GM12878 (cell line): ENCODE data around the gene ZNF423. TPM values are rescaled to one million over a fixed set of nuclear protein-coding genes. Genes with fewer than 3 reads are reported as not detected.

ENCODE experiments used
- ATAC-seq: fragments of 200-7000 bp; cut with Tn5 transposase; 3 replicates; pipeline ENCODE4 v1.9.1; 2020; ENCODE audit warnings: mild to moderate bottlenecking, moderate library complexity
- BruUV-seq: library from RNA; stranded (reverse); fragments of 400-500 nt; replicated peaks from 2 replicates; lab custom pipeline; 2021; lab: Mats Ljungman, UMichigan
- CTCF ChIA-PET: fragments of 300-600 bp; sonication (Branson Sonifier 250); formaldehyde crosslinking; extraction: SDS; loops from one replicate; lab custom pipeline; 2021; ENCODE audit warnings: inconsistent platforms; lab: Yijun Ruan, JAX
- POLR2A ChIA-PET: fragments of 350-600 bp; formaldehyde crosslinking; extraction: SDS; loops from one replicate; lab custom pipeline; 2021; ENCODE audit warnings: inconsistent platforms; lab: Charles Lee
- RAD21 ChIA-PET: fragments of 300-600 bp; sonication (Branson Sonifier 250); formaldehyde crosslinking; loops from one replicate; lab custom pipeline; 2023; ENCODE audit warnings: antibody characterized with exemption; ENCODE audit not compliant: unreplicated experiment; lab: Charles Lee
- SMC1A ChIA-PET: fragments of 300-600 bp; sonication (Branson Sonifier 250); formaldehyde crosslinking; loops from one replicate; lab custom pipeline; 2023; ENCODE audit not compliant: unreplicated experiment, uncharacterized antibody; lab: Charles Lee
- DNase-seq: peaks from one replicate; pipeline ENCODE4 v3.0.0-alpha.2; 2011; ENCODE audit warnings: low read depth, low spot score
- FAIRE-seq: peaks from 3 replicates; lab custom pipeline; 2011; peaks lifted over from hg19 to GRCh38; lab: Jason Lieb, UNC
- H2AFZ ChIP-seq: 2 replicates; pipeline ENCODE4 v1.6.0; 2011; ENCODE audit warnings: low read depth, low read length, control low read depth; ENCODE audit not compliant: control insufficient read depth
- H3K27ac ChIP-seq: 2 replicates; pipeline ENCODE4 v1.5.1; 2011; ENCODE audit warnings: control low read depth; ENCODE audit not compliant: control insufficient read depth, insufficient read depth
- H3K27me3 ChIP-seq, 2 experiments: replicated peaks in 1 of 2; 2 replicates each; pipeline versions ENCODE4 v1.6.0 to v1.6.1; 2011; ENCODE audit warnings: low read length in 1 of 2; ENCODE audit not compliant: control insufficient read depth in 2 of 2, insufficient read depth in 2 of 2
- H3K36me3 ChIP-seq, 2 experiments: 2 replicates each; pipeline ENCODE4 v1.5.1; 2011; ENCODE audit warnings: low read length in 1 of 2; ENCODE audit not compliant: control insufficient read depth in 2 of 2, insufficient read depth in 2 of 2
- H3K4me1 ChIP-seq: 2 replicates; pipeline ENCODE4 v1.6.1; 2011; ENCODE audit warnings: mild to moderate bottlenecking, low read length, moderate library complexity, mixed read lengths; ENCODE audit not compliant: control insufficient read depth, insufficient read depth
- H3K4me2 ChIP-seq: 2 replicates; pipeline ENCODE4 v1.6.0; 2011; ENCODE audit warnings: control low read depth; ENCODE audit not compliant: control insufficient read depth, insufficient read depth
- H3K4me3 ChIP-seq: fragments of 200-600 bp; sonication (generic); 2 replicates; pipeline ENCODE4 v1.5.1; 2016
- H3K79me2 ChIP-seq: 2 replicates; pipeline ENCODE4 v1.6.0; 2011; ENCODE audit warnings: low read length; ENCODE audit not compliant: control insufficient read depth, insufficient read depth
- H3K9ac ChIP-seq: 2 replicates; pipeline ENCODE4 v1.8.0; 2011; ENCODE audit warnings: low read length, control low read depth, mixed read lengths; ENCODE audit not compliant: control insufficient read depth, insufficient read depth
- H3K9me3 ChIP-seq: replicated peaks from 3 replicates; pipeline ENCODE4 v1.5.1; 2011; ENCODE audit warnings: mild to moderate bottlenecking, low read length; ENCODE audit not compliant: control insufficient read depth, insufficient read depth
- H4K20me1 ChIP-seq: 2 replicates; pipeline ENCODE4 v1.6.0; 2011; ENCODE audit not compliant: control insufficient read depth, insufficient read depth
- ATF2 ChIP-seq: IDR thresholded peaks from 2 replicates; pipeline ENCODE4 v1.6.1; 2012; ENCODE audit warnings: low read length, inconsistent platforms
- BCL3 ChIP-seq: IDR thresholded peaks from 2 replicates; pipeline ENCODE4 v1.6.1; 2011; ENCODE audit warnings: borderline replicate concordance, low read depth, mild to moderate bottlenecking, moderate library complexity, low read length; ENCODE audit not compliant: insufficient read depth, poor library complexity, severe bottlenecking
- CBFB ChIP-seq: IDR thresholded peaks from 2 replicates; pipeline ENCODE4 v1.6.1; 2016; ENCODE audit warnings: antibody characterized with exemption, low read depth
- CTCF ChIP-seq, 3 experiments: IDR thresholded peaks in 2 of 3; conservative IDR thresholded peaks in 1 of 3; 2 replicates each; pipeline ENCODE4 v1.5.1; 2011; ENCODE audit warnings: low read depth in 3 of 3, low read length in 3 of 3, mild to moderate bottlenecking in 3 of 3, control low read depth in 2 of 3, moderate library complexity in 2 of 3, inconsistent platforms in 1 of 3, mixed read lengths in 1 of 3; ENCODE audit not compliant: control insufficient read depth in 2 of 3, insufficient read depth in 1 of 3; ENCODE audit errors: extremely low read depth in 1 of 3
- E2F4 ChIP-seq: IDR thresholded peaks from 2 replicates; pipeline ENCODE4 v1.6.1; 2012; ENCODE audit warnings: low read depth, low read length, improper control_type of control experiment
- MTA3 ChIP-seq: IDR thresholded peaks from 2 replicates; pipeline ENCODE4 v1.6.1; 2012; ENCODE audit warnings: low read length, inconsistent platforms, borderline replicate concordance
- NFYA ChIP-seq: IDR thresholded peaks from 2 replicates; pipeline ENCODE4 v1.6.1; 2011; ENCODE audit warnings: low read depth, mild to moderate bottlenecking, low read length, improper control_type of control experiment, borderline replicate concordance
- NR2C1 ChIP-seq: fragments of 450-650 bp; IDR thresholded peaks from 2 replicates; pipeline ENCODE4 v1.6.1; 2017; ENCODE audit warnings: antibody characterized with exemption, mild to moderate bottlenecking, moderate library complexity
- RCOR1 ChIP-seq: conservative IDR thresholded peaks from 2 replicates; pipeline ENCODE4 v1.6.1; 2012; ENCODE audit warnings: low read depth, low read length, improper control_type of control experiment
- RUNX3 ChIP-seq: IDR thresholded peaks from 2 replicates; pipeline ENCODE4 v1.6.1; 2012; ENCODE audit warnings: low read length, inconsistent platforms
- SIX5 ChIP-seq: IDR thresholded peaks from 2 replicates; pipeline ENCODE4 v1.6.1; 2011; ENCODE audit warnings: mild to moderate bottlenecking, low read depth, low read length, moderate library complexity; ENCODE audit not compliant: severe bottlenecking
- SMAD5 ChIP-seq: IDR thresholded peaks from 2 replicates; pipeline ENCODE4 v1.6.1; 2016; ENCODE audit warnings: antibody characterized with exemption, low read depth
- SMARCA5 ChIP-seq: fragments of 450-650 bp; IDR thresholded peaks from 2 replicates; pipeline ENCODE4 v1.6.1; 2017; ENCODE audit warnings: mild to moderate bottlenecking
- TAF1 ChIP-seq: IDR thresholded peaks from 2 replicates; pipeline ENCODE4 v1.6.1; 2011; ENCODE audit warnings: mild to moderate bottlenecking, low read depth, low read length, borderline replicate concordance
- WGBS: methylation state at CpG from one replicate; pipeline ENCODE4 v1.1.6; 2016; ENCODE audit warnings: low lambda C conversion rate; ENCODE audit not compliant: insufficient replicate concordance, insufficient coverage; ENCODE audit errors: missing lambda C conversion rate; 5-methylcytosine and 5-hydroxymethylcytosine counted together
- in situ Hi-C: fragments of 300-500 bp; cut with MboI; formaldehyde crosslinking; loops from 9 replicates; pipeline ENCODE4 v1.14.3; 2018; ENCODE audit warnings: mixed read lengths
- intact Hi-C: fragments of 100-400 bp; cut with micrococcal nuclease; formaldehyde crosslinking; loops from one replicate; pipeline ENCODE4 v1.14.2; 2022; ENCODE audit not compliant: unreplicated experiment
- polyA plus RNA-seq, 11 experiments: library from polyadenylated mRNA; depleted of rRNA in 4 of 11; unstranded in 6 of 11; stranded (reverse) in 5 of 11; fragments of >200 nt; fragmentation: Nextera tagmentation in 4 of 11; fragmentation: Illumina TruSeq in 1 of 11; extraction: Ambion mirVana in 4 of 11; extraction: Trizol in 1 of 11; gene quantifications; 1 replicate in 1 of 11; 2 replicates in 10 of 11; pipeline versions ENCODE4 v1.2.1 to v1.2.3, GENCODE V29; 2011 to 2016; ENCODE audit warnings: inconsistent platforms in 2 of 11, missing spikeins in 2 of 11, low read depth in 1 of 11
- total RNA-seq, 4 experiments: library from RNA; depleted of rRNA in 3 of 4; stranded (reverse); fragments of >200 nt in 3 of 4; fragmentation: Illumina TruSeq in 1 of 4; extraction: Trizol in 1 of 4; gene quantifications; 2 replicates each; pipeline versions ENCODE4 v1.2.1 to v1.2.3, GENCODE V29; 2013 to 2021

The ZNF423 gene
- total and polyA plus RNA-seq, 10 of the 15 experiments (the other 5 are each of a cell fraction or from before 2014, with no cell fraction given) = 0.03 to 0.64 (median 0.10) TPM

- RAD21 ChIA-PET = no interaction called here
- intact Hi-C loops (no loop called here), in situ Hi-C loops (no loop called here)
- SMC1A ChIA-PET = no interaction called here
- Histone ChIP-seq H3K27ac (no peak overlapping the region), H3K4me1 (no peaks in the 10 kb centered on the region), H2AFZ (no peak overlapping the region), H3K36me3 (no peaks in the 10 kb centered on the region), H4K20me1 (no peaks in the 10 kb centered on the region), H3K9ac (no peak overlapping the region), H3K79me2 (no peaks in the 10 kb centered on the region), H3K9me3 (no peaks in the 10 kb centered on the region), H3K4me3 (no peak overlapping the region), H3K4me2 (no peak overlapping the region), H3K27me3 (peaks cover 6 to 8% of the 10 kb centered on the region in 2 experiments; a peak in 3 of 4 replicates)
- FAIRE-seq (no peak), DNase-seq (no peak), ATAC-seq (no peak)
- TF ChIP-seq NR2C1 (no peak), SMARCA5 (no peak), CBFB (no peak), SMAD5 (no peak), ATF2 (no peak), MTA3 (no peak), E2F4 (no peak), NFYA (no peak), TAF1 (no peak), CTCF (IDR thresholded peaks at IDR 0.05 in 2 of 3, conservative IDR thresholded peaks at IDR 0.05 in 1 of 3; ENCODE audit: control insufficient read depth in 2 of 3, extremely low read depth in 1 of 3, insufficient read depth in 1 of 3, low read depth in 3 of 3, low read length in 3 of 3) (no peak), RUNX3 (no peak), BCL3 (no peak), RCOR1 (no peak), SIX5 (no peak)
- WGBS = 24% methylated on average over 5 of the region's 5 CpGs
- POLR2A ChIA-PET = interaction anchor here (0.6 kb wide), 1 partner anchor 442 kb away, joined by 7 read pairs; no protein-coding TSS in a partner anchor
- BruUV-seq = no TSS peak
- CTCF ChIA-PET = no interaction called here
Measured at GRCh38 chr16:49826515-49826914, 29.4 kb downstream of the ZNF423 start.
